ENCODE measurements around the gene TMEM86B.

GRCh38 chr19:55270172-55270942 is 41.8 kb upstream of the TMEM86B start:
- TF ChIP-seq CTCF (IDR thresholded peaks at IDR 0.05): no peak
- TF ChIP-seq POLR2A (IDR thresholded peaks at IDR 0.05): no peak

Measured in adrenal gland (tissue), 5 donors.